Mammary epithelial cell (primary cell): Measurements from ENCODE around the gene SLITRK1.

Experiments used
- CTCF ChIP-seq, 2 donors: IDR thresholded peaks in 1 of 2; conservative IDR thresholded peaks in 1 of 2; 2 replicates each; pipeline ENCODE4 v1.5.1; 2011 to 2012; ENCODE audit warnings: inconsistent platforms in 2 of 2, low read length in 2 of 2, mild to moderate bottlenecking in 2 of 2, control low read depth in 1 of 2, low read depth in 1 of 2; ENCODE audit not compliant: insufficient read depth in 1 of 2; ENCODE audit errors: extremely low read depth in 1 of 2
- EZH2 ChIP-seq: IDR thresholded peaks from 2 replicates; pipeline ENCODE4 v1.6.1; 2012; ENCODE audit warnings: low read length, inconsistent platforms, borderline replicate concordance

- no peak for TF ChIP-seq CTCF (conservative IDR thresholded peaks at IDR 0.05 in 1 of 2, IDR thresholded peaks at IDR 0.05 in 1 of 2; ENCODE audit: extremely low read depth in 1 of 2, insufficient read depth in 1 of 2, low read depth in 1 of 2, low read length in 2 of 2)
- no peak for TF ChIP-seq EZH2
Measured at GRCh38 chr13:83878691-83879430, 3.4 kb downstream of the SLITRK1 start.
